Natural killer cell (primary cell): ENCODE measurements around the gene CERS1. TPM values are rescaled to one million over a fixed set of nuclear protein-coding genes. Genes with fewer than 3 reads are reported as not detected.
A peak's percentile ranks its signal among the peaks of the same experiment; 100 is the strongest.

ENCODE experiments used
- ATAC-seq, 3 donors: fragments of 150-1000 bp in 2 of 3; fragments of 200-7000 bp in 1 of 3; cut with Tn5 transposase; 1 replicate in 1 of 3; 2 replicates in 2 of 3; pipeline ENCODE4 v1.10.0; 2021; ENCODE audit warnings: mild to moderate bottlenecking in 2 of 3, moderate library complexity in 2 of 3
- DNase-seq, 2 donors: peaks; one replicate each; pipeline versions ENCODE4 v3.0.0 to v3.0.0-alpha.2; 2013 to 2021; ENCODE audit warnings: mixed read lengths in 1 of 2
- H3K27ac ChIP-seq: one replicate; pipeline ENCODE4 v1.5.1; 2013; ENCODE audit warnings: mild to moderate bottlenecking, low read length
- H3K27me3 ChIP-seq: one replicate; pipeline ENCODE4 v1.6.1; 2013; ENCODE audit warnings: low read length; ENCODE audit not compliant: control insufficient read depth, insufficient read depth
- H3K36me3 ChIP-seq: one replicate; pipeline ENCODE4 v1.6.1; 2013; ENCODE audit warnings: low read length; ENCODE audit not compliant: control insufficient read depth, insufficient read depth
- H3K4me1 ChIP-seq: one replicate; pipeline ENCODE4 v1.6.1; 2013; ENCODE audit warnings: low read length; ENCODE audit not compliant: control insufficient read depth, insufficient read depth
- H3K4me3 ChIP-seq: one replicate; pipeline ENCODE4 v1.5.1; 2013; ENCODE audit warnings: low read length
- H3K9me3 ChIP-seq: one replicate; pipeline ENCODE4 v1.6.1; 2013; ENCODE audit warnings: low read length; ENCODE audit not compliant: control insufficient read depth, insufficient read depth
- H3K27ac Mint-ChIP-seq, 2 donors: one replicate each; pipeline ENCODE4 v1.8.0; 2022; ENCODE audit warnings: mild to moderate bottlenecking in 2 of 2, mixed read lengths in 2 of 2, moderate library complexity in 1 of 2
- H3K27me3 Mint-ChIP-seq, 2 donors: one replicate each; pipeline ENCODE4 v1.8.0; 2022; ENCODE audit warnings: low read depth in 2 of 2, mixed read lengths in 2 of 2
- H3K36me3 Mint-ChIP-seq: one replicate; pipeline ENCODE4 v1.8.0; 2022; ENCODE audit warnings: mixed read lengths
- H3K4me1 Mint-ChIP-seq, 2 donors: one replicate each; pipeline ENCODE4 v1.8.0; 2022; ENCODE audit warnings: mixed read lengths in 2 of 2
- H3K4me3 Mint-ChIP-seq: one replicate; pipeline ENCODE4 v1.8.0; 2022; ENCODE audit warnings: mild to moderate bottlenecking, moderate library complexity, mixed read lengths
- H3K9me3 Mint-ChIP-seq, 2 donors: one replicate each; pipeline ENCODE4 v1.8.0; 2022; ENCODE audit warnings: mixed read lengths in 2 of 2
- CTCF ChIP-seq: fragments of 200-600 bp; IDR thresholded peaks from one replicate; pipeline ENCODE4 v1.8.0; 2022; ENCODE audit warnings: antibody characterized with exemption
- WGBS: methylation state at CpG from one replicate; pipeline ENCODE4 v1.1.7; 2013; ENCODE audit warnings: missing lambda C conversion rate; ENCODE audit not compliant: insufficient coverage; 5-methylcytosine and 5-hydroxymethylcytosine counted together
- intact Hi-C: fragments of 100-400 bp; cut with micrococcal nuclease; formaldehyde crosslinking; loops from one replicate; pipeline ENCODE4 v1.14.2; 2022
- total RNA-seq, 4 donors: library from RNA; stranded (reverse); fragments of 120-200 nt in 1 of 4; gene quantifications; one replicate each; pipeline versions ENCODE4 v1.2.3 to v1.2.4, GENCODE V29; 2013 to 2022

CERS1 gene
- total RNA-seq, 3 donors from 2014 or later (not counting 1 experiment from before 2014, with no cell fraction given) = not detected

DNA sequence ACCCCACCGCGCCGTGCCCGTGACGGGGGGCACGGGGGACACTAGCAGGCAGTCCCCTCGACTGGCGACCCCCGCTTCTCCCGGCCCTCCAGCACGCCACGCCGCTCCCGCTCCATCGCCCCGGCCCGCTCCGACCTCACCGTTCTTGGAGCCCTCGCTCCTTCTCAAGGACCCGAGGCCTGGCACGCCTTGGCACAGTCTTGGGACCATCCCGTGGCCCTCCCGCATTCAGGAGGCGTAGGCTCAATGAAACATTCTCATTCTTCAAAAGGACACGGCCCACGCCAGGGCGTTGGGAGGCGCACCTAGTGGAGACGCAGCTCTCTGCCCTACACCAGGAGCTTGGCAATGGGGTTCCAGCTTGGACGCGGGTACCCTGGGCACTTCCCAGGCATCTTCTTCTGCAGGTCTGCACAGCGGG, 473 bp upstream of the CERS1 start:
- Histone ChIP-seq H3K9me3 (no peaks in the 10 kb centered on the region), H3K27ac (no peak overlapping the region), H3K4me3 (no peak overlapping the region), H3K4me1 (peaks cover 8% of the 10 kb centered on the region), H3K27me3 (peaks cover 6% of the 10 kb centered on the region), H3K36me3 (peaks cover 25% of the 10 kb centered on the region)
- H3K9me3 Mint-ChIP-seq = no peaks in the 10 kb centered on the region
- intact Hi-C loops = no loop called here
- no peaks in the 10 kb centered on the region for H3K36me3 Mint-ChIP-seq
- H3K27me3 Mint-ChIP-seq = peaks cover 7 to 21% of the 10 kb centered on the region in 2 donors
- no peak overlapping the region for H3K27ac Mint-ChIP-seq
- DNase-seq (no peak), ATAC-seq (peak in 1 of 3 donors; percentile 19)
- H3K4me3 Mint-ChIP-seq = peak overlapping the region; percentile 83
- no peak for TF ChIP-seq CTCF
- WGBS = 29% methylated on average over 33 of the region's 33 CpGs
- H3K4me1 Mint-ChIP-seq = peaks cover 7 to 13% of the 10 kb centered on the region in 2 donors

DNA sequence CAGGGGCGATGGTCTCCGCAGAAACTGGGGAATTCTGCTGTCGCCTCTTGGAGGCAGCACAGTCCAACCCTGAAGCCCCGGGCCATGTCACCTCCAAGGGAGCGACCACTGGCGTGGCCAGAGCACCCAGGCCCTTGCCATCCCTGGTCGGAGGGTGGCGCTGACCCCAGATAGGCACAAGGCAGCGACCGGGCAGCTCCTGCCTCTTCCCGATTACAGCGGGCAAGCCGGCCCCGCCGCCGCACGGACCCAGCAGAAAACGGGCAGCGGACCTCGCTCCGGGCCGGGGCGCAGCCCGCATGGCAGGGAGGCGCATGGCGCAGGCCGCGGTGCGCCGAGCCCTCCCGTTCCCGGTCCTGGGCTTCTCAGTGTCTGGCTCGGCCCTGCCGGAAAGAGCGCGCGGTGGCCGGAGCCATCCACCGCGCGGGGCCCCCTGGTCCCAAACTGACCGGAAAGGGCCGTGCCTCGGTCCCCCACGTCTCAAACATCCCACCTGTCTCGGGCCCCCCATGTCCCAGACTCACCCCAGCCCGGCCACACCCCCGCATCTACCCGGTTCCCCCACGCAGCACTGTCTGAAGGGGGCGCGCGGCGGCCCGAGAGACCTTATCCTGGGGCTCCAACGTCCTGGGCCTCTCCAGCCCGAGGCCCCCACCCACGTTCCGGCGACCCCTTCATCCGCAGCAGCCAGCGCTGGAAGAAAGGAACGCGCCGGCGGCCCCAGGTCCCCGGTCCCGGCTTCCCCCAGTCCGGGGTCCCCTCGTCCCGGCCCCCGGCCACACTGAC, 727 bp downstream of the CERS1 start:
- intact Hi-C loops = no loop called here
- peak overlapping the region; percentile 47 for H3K4me3 Mint-ChIP-seq
- WGBS = 2% methylated on average over 72 of the region's 72 CpGs

GRCh38 chr19:18894254-18895037, 1.5 kb downstream of the CERS1 start:
- no peak for TF ChIP-seq CTCF
- peaks cover 6% of the 10 kb centered on the region for H3K36me3 ChIP-seq
- no peak for DNase-seq
- no peak overlapping the region for H3K27ac Mint-ChIP-seq
- no peak overlapping the region for H3K4me3 ChIP-seq
- peaks cover 8% of the 10 kb centered on the region for H3K4me1 ChIP-seq
- no peaks in the 10 kb centered on the region for H3K36me3 Mint-ChIP-seq
- H3K4me3 Mint-ChIP-seq = no peak overlapping the region
- no peaks in the 10 kb centered on the region for H3K9me3 ChIP-seq
- ATAC-seq = no peak
- peaks cover 6% of the 10 kb centered on the region for H3K27me3 ChIP-seq
- intact Hi-C loops = no loop called here
- 19% methylated on average over 26 of the region's 28 CpGs for WGBS
- H3K27me3 Mint-ChIP-seq = peaks cover 7 to 21% of the 10 kb centered on the region in 2 donors
- peaks cover 7 to 13% of the 10 kb centered on the region in 2 donors for H3K4me1 Mint-ChIP-seq
- no peaks in the 10 kb centered on the region for H3K9me3 Mint-ChIP-seq
- H3K27ac ChIP-seq = no peak overlapping the region

More for the DNA sequence above, 727 bp downstream of the CERS1 start:
- H3K9me3 ChIP-seq = no peaks in the 10 kb centered on the region
- no peak for ATAC-seq
- no peak overlapping the region for H3K4me3 ChIP-seq
- H3K36me3 ChIP-seq = peaks cover 14% of the 10 kb centered on the region
- no peak for TF ChIP-seq CTCF
- peaks cover 6% of the 10 kb centered on the region for H3K27me3 ChIP-seq
- Mint-ChIP-seq H3K36me3 (no peaks in the 10 kb centered on the region), H3K9me3 (no peaks in the 10 kb centered on the region), H3K27ac (no peak overlapping the region), H3K27me3 (peaks cover 7 to 21% of the 10 kb centered on the region in 2 donors), H3K4me1 (peaks cover 7 to 13% of the 10 kb centered on the region in 2 donors)
- H3K4me1 ChIP-seq = peaks cover 8% of the 10 kb centered on the region
- no peak for DNase-seq
- no peak overlapping the region for H3K27ac ChIP-seq
